Chondrocyte (in vitro differentiated cells): ENCODE measurements around the gene KDM4D. TPM values are rescaled to one million over a fixed set of nuclear protein-coding genes. Genes with fewer than 3 reads are reported as not detected.

Experiments
- DNase-seq: peaks from one replicate; pipeline ENCODE4 v3.0.0; 2021; ENCODE audit warnings: mixed read lengths, low spot score
- H3K27ac Mint-ChIP-seq: one replicate; pipeline ENCODE4 v1.8.0; 2021; ENCODE audit warnings: mild to moderate bottlenecking, moderate library complexity, mixed read lengths; ENCODE audit not compliant: unreplicated experiment
- H3K27me3 Mint-ChIP-seq: 2 replicates; pipeline ENCODE4 v1.8.0; 2021; ENCODE audit warnings: low read depth, mixed read lengths
- H3K36me3 Mint-ChIP-seq: 2 replicates; pipeline ENCODE4 v1.8.0; 2021; ENCODE audit warnings: low read depth, mixed read lengths
- H3K4me1 Mint-ChIP-seq: 2 replicates; pipeline ENCODE4 v1.8.0; 2021; ENCODE audit warnings: low read depth, mild to moderate bottlenecking, mixed read lengths
- H3K4me3 Mint-ChIP-seq: one replicate; pipeline ENCODE4 v1.8.0; 2021; ENCODE audit warnings: mild to moderate bottlenecking, moderate library complexity, mixed read lengths; ENCODE audit not compliant: unreplicated experiment
- H3K9me3 Mint-ChIP-seq: 2 replicates; pipeline ENCODE4 v1.8.0; 2021; ENCODE audit warnings: low read depth, mixed read lengths
- total RNA-seq: library from RNA; stranded (reverse); gene quantifications from 3 replicates; pipeline ENCODE4 v1.2.1, GENCODE V29; 2021
- TF ChIP-seq, protein P1 (sequence below): fragments of 200-600 bp; sonication (generic); IDR thresholded peaks from 2 replicates; pipeline ENCODE4 v1.5.0; 2021; ENCODE audit warnings: antibody characterized with exemption, mild to moderate bottlenecking, moderate library complexity

The KDM4D gene
- total RNA-seq, 1 donor from 2014 or later: 0.65 TPM

GRCh38 chr11:95044010-95044409 is 70.5 kb downstream of the KDM4D start:
- Mint-ChIP-seq H3K36me3 (no peaks in the 10 kb centered on the region), H3K4me1 (no peaks in the 10 kb centered on the region), H3K9me3 (no peaks in the 10 kb centered on the region), H3K27me3 (peaks cover 20% of the 10 kb centered on the region), H3K27ac (no peak overlapping the region), H3K4me3 (no peak overlapping the region)
- no peak for DNase-seq
- TF ChIP-seq, protein P1, sequence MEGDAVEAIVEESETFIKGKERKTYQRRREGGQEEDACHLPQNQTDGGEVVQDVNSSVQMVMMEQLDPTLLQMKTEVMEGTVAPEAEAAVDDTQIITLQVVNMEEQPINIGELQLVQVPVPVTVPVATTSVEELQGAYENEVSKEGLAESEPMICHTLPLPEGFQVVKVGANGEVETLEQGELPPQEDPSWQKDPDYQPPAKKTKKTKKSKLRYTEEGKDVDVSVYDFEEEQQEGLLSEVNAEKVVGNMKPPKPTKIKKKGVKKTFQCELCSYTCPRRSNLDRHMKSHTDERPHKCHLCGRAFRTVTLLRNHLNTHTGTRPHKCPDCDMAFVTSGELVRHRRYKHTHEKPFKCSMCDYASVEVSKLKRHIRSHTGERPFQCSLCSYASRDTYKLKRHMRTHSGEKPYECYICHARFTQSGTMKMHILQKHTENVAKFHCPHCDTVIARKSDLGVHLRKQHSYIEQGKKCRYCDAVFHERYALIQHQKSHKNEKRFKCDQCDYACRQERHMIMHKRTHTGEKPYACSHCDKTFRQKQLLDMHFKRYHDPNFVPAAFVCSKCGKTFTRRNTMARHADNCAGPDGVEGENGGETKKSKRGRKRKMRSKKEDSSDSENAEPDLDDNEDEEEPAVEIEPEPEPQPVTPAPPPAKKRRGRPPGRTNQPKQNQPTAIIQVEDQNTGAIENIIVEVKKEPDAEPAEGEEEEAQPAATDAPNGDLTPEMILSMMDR: no peak

- no peak for DNase-seq
- no peaks in the 10 kb centered on the region for H3K9me3 Mint-ChIP-seq
- H3K27ac Mint-ChIP-seq: no peak overlapping the region
- TF ChIP-seq, protein P1: no peak
- H3K4me1 Mint-ChIP-seq: no peaks in the 10 kb centered on the region
- H3K36me3 Mint-ChIP-seq: no peaks in the 10 kb centered on the region
- H3K4me3 Mint-ChIP-seq: no peak overlapping the region
- peaks cover 20% of the 10 kb centered on the region for H3K27me3 Mint-ChIP-seq
These were observed 72.3 kb downstream of the KDM4D start for GRCh38 chr11:95045812-95046211.

Other genes with a start within 250 kb of the KDM4D start
- 45.6 to 70.2 TPM (median 47.2 TPM) in 3 replicates for gene AMOTL1, start 205.4 kb upstream of the KDM4D start, total RNA-seq
- gene CWC15, start 153 bp upstream of the KDM4D start, total RNA-seq: 29.5 to 53.3 TPM (median 42.0 TPM) in 3 replicates
- not detected in 3 replicates for gene KDM4E, start 51.5 kb downstream of the KDM4D start, total RNA-seq
- gene KDM4F, start 75.7 kb downstream of the KDM4D start, total RNA-seq: not detected in 3 replicates
- gene SRSF8, start 93.2 kb downstream of the KDM4D start, total RNA-seq: 45.2 to 48.6 TPM (median 45.5 TPM) in 3 replicates
- 48.0 to 71.1 TPM (median 67.9 TPM) in 3 replicates for gene ENDOD1, start 116.1 kb downstream of the KDM4D start, total RNA-seq